Mesendoderm (in vitro differentiated cells): ENCODE data around the gene EHBP1L1.

ENCODE experiments used
- DNase-seq: peaks from one replicate; pipeline ENCODE4 v3.0.0; 2013
- H2AK5ac ChIP-seq: 2 replicates; pipeline ENCODE4 v1.6.1; 2013; ENCODE audit warnings: low read length, inconsistent platforms
- H2BK120ac ChIP-seq: 2 replicates; pipeline ENCODE4 v1.6.1; 2013; ENCODE audit warnings: low read depth, mild to moderate bottlenecking, low read length, moderate library complexity, mixed read lengths
- H2BK15ac ChIP-seq: replicated peaks from 2 replicates; pipeline ENCODE4 v1.6.1; 2013; ENCODE audit warnings: low read depth, mild to moderate bottlenecking, moderate library complexity
- H2BK5ac ChIP-seq: 2 replicates; pipeline ENCODE4 v1.6.1; 2013; ENCODE audit warnings: low read length, inconsistent platforms
- H3K18ac ChIP-seq: 2 replicates; pipeline ENCODE4 v1.6.1; 2013; ENCODE audit warnings: mild to moderate bottlenecking, low read length, mixed read lengths
- H3K23ac ChIP-seq: one replicate; pipeline ENCODE4 v1.6.1; 2013; ENCODE audit warnings: low read length
- H3K27ac ChIP-seq: 2 replicates; pipeline ENCODE4 v1.5.1; 2013; ENCODE audit warnings: low read depth, mild to moderate bottlenecking, inconsistent platforms, low read length, moderate library complexity
- H3K27me3 ChIP-seq: 2 replicates; pipeline ENCODE4 v1.6.1; 2013; ENCODE audit warnings: low read length, control low read depth, mild to moderate bottlenecking, inconsistent platforms; ENCODE audit not compliant: insufficient read depth, poor library complexity
- H3K36me3 ChIP-seq: 2 replicates; pipeline ENCODE4 v1.6.1; 2013; ENCODE audit warnings: low read length, inconsistent platforms; ENCODE audit not compliant: control insufficient read depth, insufficient read depth
- H3K4ac ChIP-seq: one replicate; pipeline ENCODE4 v1.6.1; 2013; ENCODE audit warnings: low read depth, mild to moderate bottlenecking, low read length, moderate library complexity
- H3K4me1 ChIP-seq: 2 replicates; pipeline ENCODE4 v1.6.1; 2013; ENCODE audit warnings: low read depth, low read length, inconsistent platforms; ENCODE audit not compliant: control insufficient read depth
- H3K4me2 ChIP-seq: 2 replicates; pipeline ENCODE4 v1.6.1; 2013; ENCODE audit warnings: low read length
- H3K4me3 ChIP-seq: 2 replicates; pipeline ENCODE4 v1.5.1; 2013; ENCODE audit warnings: mild to moderate bottlenecking, low read length
- H3K56ac ChIP-seq: one replicate; pipeline ENCODE4 v1.6.1; 2013; ENCODE audit warnings: low read length
- H3K79me1 ChIP-seq: 2 replicates; pipeline ENCODE4 v1.6.1; 2013; ENCODE audit warnings: low read length, inconsistent platforms
- H3K79me2 ChIP-seq: 2 replicates; pipeline ENCODE4 v1.6.1; 2013; ENCODE audit warnings: mild to moderate bottlenecking, low read length; ENCODE audit not compliant: control insufficient read depth, insufficient read depth
- H3K9ac ChIP-seq: 2 replicates; pipeline ENCODE4 v1.6.1; 2013; ENCODE audit warnings: low read length, inconsistent platforms
- H4K5ac ChIP-seq: one replicate; pipeline ENCODE4 v1.6.1; 2013; ENCODE audit warnings: low read length
- H4K8ac ChIP-seq: one replicate; pipeline ENCODE4 v1.6.1; 2013; ENCODE audit warnings: low read depth, mild to moderate bottlenecking, control low read depth, low read length, moderate library complexity
- WGBS: extraction: QIAGEN DNeasy Blood & Tissue Kit; methylation state at CpG from one replicate; pipeline ENCODE4 v1.1.7; 2013; ENCODE audit warnings: low lambda C conversion rate, missing lambda C conversion rate; ENCODE audit not compliant: insufficient coverage; ENCODE audit errors: extremely low coverage; 5-methylcytosine and 5-hydroxymethylcytosine counted together

The EHBP1L1 gene

GRCh38 chr11:65542738-65543390 lies 33.0 kb upstream of the EHBP1L1 start:
- no peak overlapping the region for H2AK5ac ChIP-seq
- peaks cover 3% of the 10 kb centered on the region for H3K27me3 ChIP-seq
- H3K9ac ChIP-seq, result no peak overlapping the region
- no peak overlapping the region for H4K5ac ChIP-seq
- no peak overlapping the region for H3K4me3 ChIP-seq
- WGBS, result no CpG with 5 or more reads among the region's 3 CpGs
- H3K79me2 ChIP-seq, result no peaks in the 10 kb centered on the region
- H2BK120ac ChIP-seq, result no peak overlapping the region
- no peaks in the 10 kb centered on the region for H3K79me1 ChIP-seq
- H3K18ac ChIP-seq, result no peak overlapping the region
- H3K23ac ChIP-seq, result no peak overlapping the region
- H3K4me2 ChIP-seq, result no peak overlapping the region
- H2BK5ac ChIP-seq, result no peak overlapping the region
- no peak overlapping the region for H4K8ac ChIP-seq
- no peak overlapping the region for H3K27ac ChIP-seq
- H2BK15ac ChIP-seq, result no peak overlapping the region
- no peak overlapping the region for H3K56ac ChIP-seq
- peaks cover 3% of the 10 kb centered on the region for H3K4me1 ChIP-seq
- H3K36me3 ChIP-seq, result no peaks in the 10 kb centered on the region
- DNase-seq, result no peak
- no peak overlapping the region for H3K4ac ChIP-seq

GRCh38 chr11:65545853-65546216 lies 30.0 kb upstream of the EHBP1L1 start:
- Histone ChIP-seq H3K18ac (no peak overlapping the region), H3K27ac (no peak overlapping the region), H2BK15ac (no peak overlapping the region), H3K4me3 (no peak overlapping the region), H4K8ac (no peak overlapping the region), H2BK120ac (no peak overlapping the region), H4K5ac (no peak overlapping the region), H3K79me1 (no peaks in the 10 kb centered on the region), H3K4me1 (no peaks in the 10 kb centered on the region), H3K23ac (no peak overlapping the region), H2BK5ac (no peak overlapping the region), H3K79me2 (no peaks in the 10 kb centered on the region), H3K56ac (no peak overlapping the region), H3K27me3 (peaks cover 3% of the 10 kb centered on the region), H3K9ac (no peak overlapping the region), H3K36me3 (no peaks in the 10 kb centered on the region), H3K4me2 (no peak overlapping the region), H3K4ac (no peak overlapping the region), H2AK5ac (no peak overlapping the region)
- WGBS, result no CpG with 5 or more reads among the region's 4 CpGs
- no peak for DNase-seq

- Histone ChIP-seq H2BK5ac (no peak overlapping the region), H3K9ac (no peak overlapping the region), H4K8ac (no peak overlapping the region), H2BK120ac (no peak overlapping the region), H3K4me2 (peak overlapping the region; percentile 80), H3K79me1 (no peaks in the 10 kb centered on the region), H3K4me3 (no peak overlapping the region), H3K27me3 (peaks cover 3% of the 10 kb centered on the region), H3K18ac (no peak overlapping the region), H3K56ac (no peak overlapping the region), H3K4me1 (no peaks in the 10 kb centered on the region), H4K5ac (no peak overlapping the region), H3K79me2 (no peaks in the 10 kb centered on the region), H3K27ac (no peak overlapping the region), H3K36me3 (no peaks in the 10 kb centered on the region), H2AK5ac (no peak overlapping the region), H3K4ac (no peak overlapping the region), H3K23ac (no peak overlapping the region), H2BK15ac (no peak overlapping the region)
- peak; percentile 89 for DNase-seq
- no CpG with 5 or more reads among the region's 64 CpGs for WGBS
Observed at GRCh38 chr11:65546217-65546958, 29.5 kb upstream of the EHBP1L1 start.

GRCh38 chr11:65547446-65548125 lies 28.3 kb upstream of the EHBP1L1 start:
- H3K27ac ChIP-seq, result no peak overlapping the region
- no peak overlapping the region for H2BK5ac ChIP-seq
- no peak overlapping the region for H3K23ac ChIP-seq
- peaks cover 3% of the 10 kb centered on the region for H3K27me3 ChIP-seq
- no peak for DNase-seq
- no peak overlapping the region for H3K4me2 ChIP-seq
- H4K8ac ChIP-seq, result no peak overlapping the region
- no CpG with 5 or more reads among the region's 52 CpGs for WGBS
- H3K4ac ChIP-seq, result no peak overlapping the region
- H3K36me3 ChIP-seq, result no peaks in the 10 kb centered on the region
- H3K4me3 ChIP-seq, result no peak overlapping the region
- no peak overlapping the region for H4K5ac ChIP-seq
- no peak overlapping the region for H3K18ac ChIP-seq
- H2BK120ac ChIP-seq, result no peak overlapping the region
- no peaks in the 10 kb centered on the region for H3K79me1 ChIP-seq
- no peak overlapping the region for H2BK15ac ChIP-seq
- H3K56ac ChIP-seq, result peak overlapping the region; percentile 15
- no peak overlapping the region for H3K9ac ChIP-seq
- H2AK5ac ChIP-seq, result no peak overlapping the region
- H3K79me2 ChIP-seq, result no peaks in the 10 kb centered on the region
- no peaks in the 10 kb centered on the region for H3K4me1 ChIP-seq

DNA sequence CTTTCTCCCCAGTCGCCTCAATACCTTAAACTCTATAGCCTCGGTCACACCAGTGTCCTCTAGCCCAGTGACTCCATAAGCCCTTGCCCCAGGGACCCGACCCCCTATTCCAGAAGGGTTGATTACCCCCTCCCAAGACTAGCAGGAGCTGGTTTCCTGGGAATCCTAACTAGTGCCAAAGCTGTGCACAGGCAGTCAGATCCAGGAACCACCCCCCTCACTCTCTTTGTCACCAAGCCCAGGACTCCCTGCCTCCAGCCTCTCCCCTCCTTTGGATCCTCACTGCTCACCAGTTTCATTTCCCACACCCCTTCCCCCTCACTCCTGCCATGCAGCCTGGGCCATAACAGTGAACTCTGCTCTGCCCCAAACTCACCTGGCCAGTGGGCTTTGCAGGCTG lies 27.5 kb upstream of the EHBP1L1 start:
- H2BK120ac ChIP-seq, result no peak overlapping the region
- no peak overlapping the region for H3K4me2 ChIP-seq
- H3K4me1 ChIP-seq, result no peaks in the 10 kb centered on the region
- no peak overlapping the region for H2BK15ac ChIP-seq
- H3K4me3 ChIP-seq, result no peak overlapping the region
- peaks cover 3% of the 10 kb centered on the region for H3K27me3 ChIP-seq
- no peak overlapping the region for H3K27ac ChIP-seq
- no peak for DNase-seq
- no peak overlapping the region for H3K56ac ChIP-seq
- no peaks in the 10 kb centered on the region for H3K79me1 ChIP-seq
- no peak overlapping the region for H2AK5ac ChIP-seq
- H3K36me3 ChIP-seq, result no peaks in the 10 kb centered on the region
- no peak overlapping the region for H2BK5ac ChIP-seq
- no peak overlapping the region for H4K5ac ChIP-seq
- no peak overlapping the region for H3K18ac ChIP-seq
- no peak overlapping the region for H3K4ac ChIP-seq
- H4K8ac ChIP-seq, result no peak overlapping the region
- no peak overlapping the region for H3K23ac ChIP-seq
- no peak overlapping the region for H3K9ac ChIP-seq
- H3K79me2 ChIP-seq, result no peaks in the 10 kb centered on the region
- WGBS, result no CpG with 5 or more reads among the region's 3 CpGs
